ENCODE results near the gene ADAMTS6. TPM values are rescaled to one million over a fixed set of nuclear protein-coding genes. Genes with fewer than 3 reads are reported as not detected.

Gene ADAMTS6
- total and polyA plus RNA-seq, 2 of the 13 experiments (the other 11 are each of a cell fraction or from before 2014, with no cell fraction given): 3.1 to 8.2 TPM

GRCh38 chr5:65199993-65200675 lies 281.6 kb downstream of the ADAMTS6 start:
- Histone ChIP-seq H3K27me3 (ENCODE audit: control insufficient read depth in 1 of 2, insufficient read depth in 2 of 2, low read length in 2 of 2) (no peaks in the 10 kb centered on the region), H4K20me1 (ENCODE audit: insufficient read depth, low read length) (no peaks in the 10 kb centered on the region), H3K36me3 (replicated peaks in 1 of 2; ENCODE audit: control insufficient read depth in 1 of 2, insufficient read depth in 2 of 2, low read length in 2 of 2) (no peaks in the 10 kb centered on the region), H3K4me2 (ENCODE audit: low read depth, low read length) (no peak overlapping the region), H3K4me1 (ENCODE audit: insufficient read depth, low read length) (peaks cover 8% of the 10 kb centered on the region), H3K79me2 (ENCODE audit: insufficient read depth, low read length) (no peaks in the 10 kb centered on the region), H3K9ac (ENCODE audit: insufficient read depth, low read depth, low read length) (no peak overlapping the region), H2AFZ (ENCODE audit: low read length) (no peak overlapping the region), H3K9me3 (ENCODE audit: low read length) (no peaks in the 10 kb centered on the region), H3K4me3 (replicated peaks in 1 of 3; ENCODE audit: insufficient read depth in 1 of 3, low read depth in 2 of 3, low read length in 3 of 3) (no peak overlapping the region), H3K27ac (ENCODE audit: extremely low read length, insufficient read depth, low read length) (no peak overlapping the region)
- DNase-seq (ENCODE audit: low spot score) (no peak), FAIRE-seq (no peak), ATAC-seq (no peak)
- intact Hi-C loops (cut with micrococcal nuclease; ENCODE audit: unreplicated experiment): loop anchor here (5.0 kb wide), 1 partner anchor 252 kb away; no protein-coding TSS in a partner anchor
- BruUV-seq (replicated peaks): no TSS peak
- WGBS (ENCODE audit: low lambda C conversion rate): 47% methylated on average over 3 of the region's 3 CpGs
- in situ Hi-C loops (cut with HindIII; ENCODE audit: extremely low pct_ligation_motif_present, low pct_unique_long_range_greater_than_20kb): no loop called here
- ChIA-PET POLR2A (no interaction called here), CTCF (ENCODE audit: low intra/inter-chr PET ratio, low total read pairs) (no interaction called here)
- TF ChIP-seq BRF2 (CRISPR knock-in tag; IDR thresholded peaks at IDR 0.05) (no peak), ZNF747 (CRISPR knock-in tag; IDR thresholded peaks at IDR 0.05; ENCODE audit: borderline replicate concordance) (no peak), ZSCAN25 (CRISPR knock-in tag; IDR thresholded peaks at IDR 0.05) (no peak), E2F5 (CRISPR knock-in tag; conservative IDR thresholded peaks at IDR 0.05) (no peak), AHR (CRISPR knock-in tag; IDR thresholded peaks at IDR 0.05) (no peak), ZC3H13 (CRISPR knock-in tag; IDR thresholded peaks at IDR 0.05) (no peak), ZNF326 (CRISPR knock-in tag; IDR thresholded peaks at IDR 0.05; ENCODE audit: borderline replicate concordance) (no peak), ZBTB46 (CRISPR knock-in tag; IDR thresholded peaks at IDR 0.05; ENCODE audit: borderline replicate concordance) (no peak), KDM1A (CRISPR knock-in tag; IDR thresholded peaks at IDR 0.05) (no peak), ZNF225 (CRISPR knock-in tag; IDR thresholded peaks at IDR 0.05) (no peak), ZKSCAN8 (CRISPR knock-in tag; IDR thresholded peaks at IDR 0.05; ENCODE audit: borderline replicate concordance) (no peak), ATF2 (CRISPR knock-in tag; IDR thresholded peaks at IDR 0.05) (no peak), CTCF (CRISPR knock-in tag; IDR thresholded peaks at IDR 0.05) (no peak), RFX3 (CRISPR knock-in tag; IDR thresholded peaks at IDR 0.05) (no peak), ZNF629 (CRISPR knock-in tag; conservative IDR thresholded peaks at IDR 0.05) (no peak), ZFP62 (CRISPR knock-in tag; IDR thresholded peaks at IDR 0.05) (no peak), PLSCR1 (CRISPR knock-in tag; IDR thresholded peaks at IDR 0.05; ENCODE audit: borderline replicate concordance) (no peak)
